SK-N-MC (cell line): ENCODE data around the gene FAM184A.

Experiments
- DNase-seq: peaks from one replicate; pipeline ENCODE4 v3.0.0-alpha.2; 2011; ENCODE audit warnings: low read depth, low spot score
- H3K27ac ChIP-seq: fragments of 200-600 bp; sonication (generic); 2 replicates; pipeline ENCODE4 v1.5.1; 2016; ENCODE audit warnings: mixed run types
- H3K36me3 ChIP-seq: fragments of 200-600 bp; sonication (generic); 2 replicates; pipeline ENCODE4 v1.6.1; 2017; ENCODE audit warnings: antibody characterized with exemption, low read length, mixed read lengths; ENCODE audit not compliant: insufficient read depth
- H3K4me3 ChIP-seq: fragments of 200-600 bp; sonication (generic); 2 replicates; pipeline ENCODE4 v1.5.1; 2016
- H3K9ac ChIP-seq: fragments of 200-600 bp; sonication (generic); 2 replicates; pipeline ENCODE4 v1.8.0; 2017; ENCODE audit warnings: mixed run types, mixed read lengths; ENCODE audit not compliant: insufficient read length
- H3K9me3 ChIP-seq: fragments of 200-600 bp; sonication (generic); 2 replicates; pipeline ENCODE4 v1.6.1; 2017; ENCODE audit warnings: low read depth, mild to moderate bottlenecking, antibody characterized with exemption, low read length, moderate library complexity, mixed read lengths
- EZH2 ChIP-seq: fragments of 200-600 bp; sonication (generic); IDR thresholded peaks from one replicate; pipeline ENCODE4 v1.6.1; 2017; ENCODE audit warnings: antibody characterized with exemption
- FOXP2 ChIP-seq: optimal IDR thresholded peaks from 2 replicates; pipeline ENCODE3; 2011; ENCODE audit warnings: mild to moderate bottlenecking, moderate library complexity; ENCODE audit not compliant: insufficient read depth; ENCODE audit errors: extremely low read length, control extremely low read depth
- POLR2AphosphoS5 ChIP-seq: IDR thresholded peaks from 2 replicates; pipeline ENCODE4 v1.6.1; 2012; ENCODE audit warnings: mild to moderate bottlenecking, low read depth, low read length, borderline replicate concordance

Gene FAM184A

GRCh38 chr6:118965371-118965770, 113.1 kb downstream of the FAM184A start:
- TF ChIP-seq POLR2AphosphoS5 = no peak
- no peak for TF ChIP-seq FOXP2
- no peaks in the 10 kb centered on the region for H3K36me3 ChIP-seq
- no peaks in the 10 kb centered on the region for H3K9me3 ChIP-seq
- H3K4me3 ChIP-seq = no peak overlapping the region
- H3K9ac ChIP-seq = no peak overlapping the region
- DNase-seq = no peak
- no peak overlapping the region for H3K27ac ChIP-seq

GRCh38 chr6:118963003-118963402, 115.5 kb downstream of the FAM184A start:
- no peak for TF ChIP-seq EZH2
- TF ChIP-seq FOXP2 = no peak
- no peak for TF ChIP-seq POLR2AphosphoS5
- no peaks in the 10 kb centered on the region for H3K36me3 ChIP-seq
- H3K27ac ChIP-seq = peak overlapping the region; percentile 62; the same call in 1 of the 2 replicates
- no peak overlapping the region for H3K4me3 ChIP-seq
- H3K9ac ChIP-seq = no peak overlapping the region
- H3K9me3 ChIP-seq = no peaks in the 10 kb centered on the region
- DNase-seq = no peak

DNA sequence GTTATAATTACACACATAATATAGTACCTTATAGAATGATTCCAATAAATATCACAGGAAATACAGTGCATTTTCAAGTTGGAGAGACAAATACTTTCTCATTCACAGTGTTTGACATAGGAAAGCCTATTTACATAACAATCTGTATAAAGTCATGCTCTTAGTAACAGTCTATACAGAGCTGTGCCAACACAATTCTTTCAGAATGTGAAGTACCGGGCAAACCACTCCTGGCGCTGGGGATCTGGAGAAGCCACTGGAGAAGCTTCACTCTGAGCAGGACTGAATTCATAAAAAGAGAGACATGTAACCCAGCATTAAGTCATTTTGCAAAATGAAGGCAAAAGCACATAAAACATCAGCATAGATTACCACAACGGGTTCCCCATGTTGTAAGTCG, 118.6 kb downstream of the FAM184A start:
- Histone ChIP-seq H3K9me3 (no peaks in the 10 kb centered on the region), H3K27ac (no peak overlapping the region), H3K9ac (no peak overlapping the region), H3K36me3 (no peaks in the 10 kb centered on the region), H3K4me3 (no peak overlapping the region)
- TF ChIP-seq POLR2AphosphoS5 = no peak
- TF ChIP-seq EZH2 = no peak
- TF ChIP-seq FOXP2 = no peak
- no peak for DNase-seq

DNA sequence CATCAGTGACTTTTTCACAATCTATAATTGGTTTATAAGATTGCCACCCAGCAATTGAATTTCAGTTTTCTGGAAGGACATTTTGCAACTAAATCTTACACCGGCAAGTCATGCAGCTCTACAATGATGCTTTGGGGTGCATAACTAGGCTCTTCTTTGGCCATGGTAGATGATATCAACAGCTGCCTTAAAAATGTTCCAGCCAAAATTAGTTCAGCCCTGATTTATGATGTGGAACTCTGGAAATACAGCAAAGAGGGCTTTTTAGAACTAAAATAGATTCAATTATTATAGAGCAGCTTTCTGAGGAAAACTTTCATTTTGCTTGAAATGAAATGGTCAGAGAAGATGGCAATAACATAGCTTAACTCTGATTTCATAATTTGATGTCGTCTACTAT, 125.1 kb downstream of the FAM184A start:
- no peak overlapping the region for H3K9ac ChIP-seq
- no peak for DNase-seq
- no peak overlapping the region for H3K4me3 ChIP-seq
- TF ChIP-seq FOXP2 = no peak
- no peak for TF ChIP-seq EZH2
- no peak for TF ChIP-seq POLR2AphosphoS5
- no peaks in the 10 kb centered on the region for H3K9me3 ChIP-seq
- H3K36me3 ChIP-seq = no peaks in the 10 kb centered on the region
- no peak overlapping the region for H3K27ac ChIP-seq

- Histone ChIP-seq H3K36me3 (no peaks in the 10 kb centered on the region), H3K27ac (no peak overlapping the region), H3K9me3 (no peaks in the 10 kb centered on the region), H3K9ac (no peak overlapping the region), H3K4me3 (no peak overlapping the region)
- DNase-seq = no peak
- no peak for TF ChIP-seq FOXP2
- TF ChIP-seq EZH2 = no peak
- TF ChIP-seq POLR2AphosphoS5 = no peak
Observed at GRCh38 chr6:118952683-118953082, 125.8 kb downstream of the FAM184A start.

- no peaks in the 10 kb centered on the region; the same call in 1 of the 2 replicates for H3K9me3 ChIP-seq
- DNase-seq = no peak
Observed at GRCh38 chr6:118945217-118945616, 133.2 kb downstream of the FAM184A start.

DNA sequence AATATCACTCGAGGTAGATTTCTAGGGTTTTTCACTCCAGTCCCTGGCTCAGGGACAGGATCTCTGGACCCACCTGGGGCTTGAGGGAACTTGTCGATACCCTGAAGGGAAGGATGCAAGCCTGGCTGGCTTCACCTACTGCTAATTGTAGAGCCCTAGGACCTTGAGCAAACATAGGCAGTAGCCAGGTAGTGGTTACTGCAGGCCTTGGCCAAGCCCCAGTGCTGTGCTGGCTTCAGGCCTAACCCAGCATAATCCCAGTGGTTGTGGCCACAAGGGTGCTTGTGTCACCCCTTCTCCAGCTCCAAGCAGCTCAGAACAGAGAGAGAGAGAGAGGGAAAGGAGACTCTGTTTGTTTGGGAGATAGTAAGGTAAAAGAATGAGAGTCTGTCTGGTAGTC, 137.7 kb downstream of the FAM184A start:
- Histone ChIP-seq H3K36me3 (no peaks in the 10 kb centered on the region; the same call in 1 of the 2 replicates), H3K9me3 (no peaks in the 10 kb centered on the region; the same call in 1 of the 2 replicates), H3K4me3 (no peak overlapping the region), H3K27ac (no peak overlapping the region), H3K9ac (no peak overlapping the region)
- DNase-seq = no peak
- TF ChIP-seq FOXP2 = no peak
- no peak for TF ChIP-seq POLR2AphosphoS5
- no peak for TF ChIP-seq EZH2

More at GRCh38 chr6:118945217-118945616, 133.2 kb downstream of the FAM184A start:
- no peak for TF ChIP-seq POLR2AphosphoS5
- no peak for TF ChIP-seq EZH2
- no peak for TF ChIP-seq FOXP2
- Histone ChIP-seq H3K4me3 (no peak overlapping the region), H3K9ac (no peak overlapping the region), H3K36me3 (no peaks in the 10 kb centered on the region), H3K27ac (no peak overlapping the region)

- H3K4me3 ChIP-seq = no peak overlapping the region
- no peaks in the 10 kb centered on the region; the same call in 1 of the 2 replicates for H3K36me3 ChIP-seq
- no peak overlapping the region for H3K27ac ChIP-seq
- no peak for TF ChIP-seq EZH2
- TF ChIP-seq POLR2AphosphoS5 = no peak
- TF ChIP-seq FOXP2 = no peak
- H3K9me3 ChIP-seq = no peaks in the 10 kb centered on the region; the same call in 1 of the 2 replicates
- no peak for DNase-seq
- H3K9ac ChIP-seq = no peak overlapping the region
Observed at GRCh38 chr6:118939683-118940082, 138.8 kb downstream of the FAM184A start.

DNA sequence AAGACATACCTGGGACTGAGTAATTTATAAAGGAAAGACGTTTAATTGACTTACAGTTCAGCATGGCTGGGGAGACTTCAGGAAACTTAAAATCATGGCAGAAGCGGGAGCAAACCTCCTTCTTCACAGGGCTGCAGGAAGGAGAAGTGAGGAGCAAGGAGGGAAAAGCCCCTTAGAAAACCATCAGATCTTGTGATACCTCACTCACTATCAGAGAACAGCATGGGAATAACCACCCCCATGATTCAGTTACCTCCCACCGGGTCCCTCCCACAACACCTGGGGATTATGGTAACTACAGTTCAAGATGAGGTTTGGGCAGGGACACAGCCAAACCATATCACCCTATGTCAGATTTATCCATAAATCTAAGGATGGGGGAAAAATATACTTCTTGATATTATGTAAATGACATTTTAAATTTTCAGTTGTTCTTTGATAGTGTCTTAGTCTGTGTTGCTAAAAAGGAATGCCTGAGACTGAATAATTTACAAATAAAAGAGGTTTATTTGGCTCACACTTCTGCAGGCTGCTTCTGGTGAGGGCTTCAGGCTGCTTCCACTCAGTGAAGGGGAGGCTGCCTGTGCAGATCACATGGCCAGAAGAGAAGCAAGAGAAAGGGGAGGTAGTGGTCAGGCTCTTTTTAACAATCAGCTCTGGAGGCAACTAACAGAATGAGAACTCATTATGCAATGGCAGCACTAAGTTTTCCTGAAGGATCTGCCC, 142.3 kb downstream of the FAM184A start:
- H3K27ac ChIP-seq = no peak overlapping the region
- DNase-seq = no peak
- no peak overlapping the region for H3K9ac ChIP-seq
- TF ChIP-seq FOXP2 (no peak), EZH2 (no peak), POLR2AphosphoS5 (no peak)
- no peaks in the 10 kb centered on the region for H3K9me3 ChIP-seq
- H3K36me3 ChIP-seq = peaks cover 14% of the 10 kb centered on the region
- H3K4me3 ChIP-seq = no peak overlapping the region
